GM18861 (cell line): ENCODE measurements around the gene CCDC88C.
A peak's percentile ranks its signal among the peaks of the same experiment; 100 is the strongest.

Experiments used
- ATAC-seq: cut with Tn5 transposase; IDR thresholded peaks from one replicate; pipeline ENCODE4 v1.9.1; 2021; ENCODE audit not compliant: unreplicated experiment

Gene CCDC88C

GRCh38 chr14:91378930-91379578, 38.6 kb downstream of the CCDC88C start:
- no peak for ATAC-seq

- ATAC-seq, result no peak
Measured at GRCh38 chr14:91377700-91378652, 39.6 kb downstream of the CCDC88C start.

DNA sequence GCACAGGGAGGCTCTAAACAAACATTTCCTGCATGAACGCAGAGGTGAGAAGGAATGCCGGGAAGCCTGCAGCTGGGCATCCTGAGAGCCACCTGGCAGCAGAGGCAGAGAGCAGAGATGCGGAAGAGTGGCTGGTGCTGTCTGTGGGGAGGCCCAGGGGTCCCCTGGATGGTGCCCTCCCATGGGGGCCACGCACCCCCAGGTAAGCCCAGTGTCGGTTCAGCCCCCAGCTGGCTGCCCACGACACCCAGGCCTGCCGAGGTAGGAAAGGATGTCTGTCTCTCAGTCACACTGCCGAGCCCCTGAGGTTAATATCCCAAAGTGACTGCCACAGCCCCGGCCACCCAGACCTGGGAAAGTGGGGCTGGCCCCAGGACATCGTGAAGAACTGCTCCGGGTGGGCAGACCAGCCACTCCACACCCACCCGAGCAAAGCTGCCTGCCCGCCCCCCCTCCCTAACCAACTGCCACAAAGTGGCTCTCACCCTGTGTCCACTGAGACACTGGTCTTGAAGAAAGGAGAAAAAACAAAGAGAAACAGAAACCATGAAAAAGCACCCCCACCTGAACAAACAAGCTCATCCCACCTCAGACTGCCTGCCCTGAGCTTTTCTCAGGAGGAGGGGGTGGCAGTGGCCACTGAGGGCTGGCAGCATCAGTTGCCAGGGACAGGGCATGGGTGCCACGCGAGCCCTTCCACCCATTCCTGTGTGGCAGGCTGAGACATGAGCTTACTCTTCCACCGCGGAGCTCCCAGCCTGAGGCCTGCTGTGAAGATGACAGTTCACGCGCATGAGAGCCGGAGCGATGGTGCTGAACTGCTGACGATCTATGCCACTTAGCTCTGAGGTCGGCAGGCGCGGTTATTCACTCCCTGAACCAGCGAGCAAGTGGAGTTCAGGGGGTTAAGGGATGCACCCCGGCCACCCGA, 40.8 kb downstream of the CCDC88C start:
- ATAC-seq, result no peak

DNA sequence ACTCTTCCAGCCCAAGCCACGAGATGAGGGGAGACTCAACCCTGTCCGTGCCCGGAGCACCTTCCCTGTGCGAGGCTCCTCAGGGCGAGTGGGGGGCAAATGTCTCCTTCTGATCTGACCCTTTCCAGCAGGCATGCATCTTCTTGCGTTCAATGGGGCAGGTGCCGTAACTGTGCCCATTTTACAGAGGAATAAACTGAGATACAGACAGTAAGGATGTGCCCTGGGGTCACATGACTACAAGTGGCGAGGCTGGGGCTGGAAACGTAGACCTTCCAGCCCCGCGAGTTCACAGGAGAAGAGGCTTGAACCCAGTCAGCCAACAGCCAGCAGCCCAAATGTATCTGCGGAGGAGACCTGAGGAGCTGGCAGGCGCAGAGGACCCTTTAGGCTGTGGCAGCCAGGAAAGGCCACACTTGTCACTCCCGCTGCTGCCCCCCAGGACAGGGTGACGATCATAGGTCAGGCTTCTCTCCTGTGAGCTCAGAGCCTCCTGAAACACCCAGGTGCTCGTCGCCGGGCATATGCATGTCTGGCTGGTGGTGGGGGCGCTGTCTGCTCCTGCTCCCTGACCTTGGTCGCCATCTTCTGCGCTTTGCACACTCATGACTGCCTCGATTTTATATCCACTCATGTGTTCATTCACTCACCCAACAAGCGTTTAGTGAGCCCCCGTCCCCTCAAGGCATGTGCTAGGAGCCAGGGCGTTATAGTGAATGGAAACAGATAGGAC, 41.7 kb downstream of the CCDC88C start:
- no peak for ATAC-seq

DNA sequence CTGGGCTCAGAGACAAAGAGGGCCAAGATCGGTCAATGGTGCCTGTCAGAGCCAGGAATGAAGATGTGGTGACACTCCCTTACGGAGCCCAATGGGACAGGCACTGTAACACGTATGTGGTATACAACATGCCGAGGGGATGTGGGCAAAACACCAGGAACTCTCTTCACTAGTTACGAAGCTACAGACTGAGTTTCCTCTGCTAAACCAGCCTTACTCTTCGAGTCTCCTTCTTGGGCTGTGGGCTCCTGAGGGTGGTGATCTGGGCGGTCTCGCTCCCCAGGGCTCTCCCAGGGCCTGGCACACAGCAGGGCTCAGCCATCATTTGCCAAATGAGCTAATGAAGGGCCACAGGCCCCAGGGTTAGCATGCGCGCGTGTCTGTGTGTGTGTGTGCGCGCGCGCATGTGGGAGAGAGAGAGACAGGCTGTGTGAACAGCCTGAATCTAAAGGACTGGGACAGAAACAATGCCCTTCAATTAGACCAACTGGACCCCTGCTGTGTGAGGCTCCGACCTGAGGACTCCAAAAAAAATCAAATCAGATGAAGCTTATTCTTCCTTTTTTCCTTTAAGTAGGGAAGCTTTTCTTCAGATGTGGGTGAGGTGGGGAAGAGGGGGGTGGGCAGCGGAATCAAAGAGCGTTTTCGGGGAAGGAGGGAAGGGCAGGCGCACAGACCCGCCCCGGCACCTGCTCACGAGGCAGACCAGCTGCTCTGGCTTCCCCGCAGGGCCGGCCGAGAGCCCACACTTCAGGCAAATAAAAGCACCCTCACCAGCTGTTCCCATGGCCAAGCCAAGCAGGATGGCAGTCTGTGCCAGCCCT, 42.5 kb downstream of the CCDC88C start:
- ATAC-seq, result no peak

- ATAC-seq, result peak; percentile 1
Measured at GRCh38 chr14:91374287-91374878, 43.2 kb downstream of the CCDC88C start.

DNA sequence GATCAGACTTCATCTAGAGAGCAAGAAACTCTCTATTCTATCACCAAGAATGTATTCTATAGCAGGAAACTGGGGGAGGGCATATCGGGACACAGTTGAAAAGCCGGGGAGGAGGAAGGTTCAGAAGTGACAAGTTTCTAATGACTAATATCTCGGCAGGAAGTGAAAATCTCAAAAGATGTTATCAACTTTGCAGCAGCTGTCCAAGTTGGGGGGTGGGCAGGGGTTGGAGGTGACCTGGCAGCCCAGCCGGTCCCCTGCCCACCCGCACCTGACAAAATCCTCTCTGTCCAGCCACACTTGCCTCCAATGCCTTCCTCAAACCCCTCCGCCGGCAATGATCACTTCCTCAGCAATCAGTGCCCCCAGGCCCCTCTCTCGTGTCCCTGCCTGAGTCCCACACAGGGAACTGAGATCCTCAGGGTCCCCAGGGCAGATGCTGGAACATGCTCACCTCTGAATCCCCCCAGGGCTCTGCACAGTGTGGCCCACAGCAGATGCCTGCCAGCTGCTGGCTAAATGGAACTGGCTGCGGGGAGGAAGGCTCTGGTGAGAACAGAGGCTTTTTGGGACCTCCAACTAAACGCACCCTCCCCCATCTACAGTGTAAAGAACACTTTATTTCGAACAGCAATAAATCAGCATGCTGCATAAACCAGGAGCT, 43.9 kb downstream of the CCDC88C start:
- ATAC-seq, result peak; percentile 50

- ATAC-seq, result no peak
Measured at GRCh38 chr14:91372671-91373495, 44.7 kb downstream of the CCDC88C start.

GRCh38 chr14:91371990-91372375, 45.6 kb downstream of the CCDC88C start:
- ATAC-seq, result no peak

GRCh38 chr14:91371011-91371989, 46.3 kb downstream of the CCDC88C start:
- no peak for ATAC-seq

GRCh38 chr14:91369628-91370445, 47.8 kb downstream of the CCDC88C start:
- ATAC-seq, result no peak

DNA sequence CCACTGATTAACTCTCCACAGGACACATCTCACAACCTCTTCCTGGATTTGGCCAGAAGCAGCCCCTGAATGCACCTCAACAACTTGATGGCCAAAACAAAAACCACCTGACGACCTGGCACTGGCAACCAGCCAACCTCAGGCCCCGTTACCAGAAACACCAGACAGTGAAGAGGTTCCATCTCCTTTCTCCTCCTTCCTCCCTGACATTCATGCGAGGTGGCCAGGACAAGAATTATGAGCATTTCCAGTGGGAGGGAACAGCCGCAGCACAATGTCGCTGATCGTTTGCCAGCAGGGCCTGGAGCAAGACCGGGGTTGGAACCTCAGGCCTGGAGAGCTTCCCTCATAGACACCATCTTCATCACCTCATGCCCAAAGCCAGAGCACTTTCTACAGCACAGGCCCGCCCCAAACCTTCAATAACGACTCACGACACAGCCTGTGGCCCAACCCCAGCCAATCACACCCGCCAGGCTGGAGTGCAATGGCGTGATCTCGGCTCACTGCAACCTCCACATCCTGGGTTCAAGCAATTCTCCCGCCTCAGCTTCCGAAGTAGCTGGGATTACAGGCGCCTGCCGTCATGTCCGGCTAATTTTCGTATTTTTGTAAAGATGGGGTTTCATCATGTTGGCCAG, 48.7 kb downstream of the CCDC88C start:
- ATAC-seq, result no peak

- peak; percentile 47 for ATAC-seq
Measured at GRCh38 chr14:91367173-91368171, 50.1 kb downstream of the CCDC88C start.

- ATAC-seq, result no peak
Measured at GRCh38 chr14:91366749-91367148, 50.9 kb downstream of the CCDC88C start.
